ENCODE data around the gene USP47.

DNA sequence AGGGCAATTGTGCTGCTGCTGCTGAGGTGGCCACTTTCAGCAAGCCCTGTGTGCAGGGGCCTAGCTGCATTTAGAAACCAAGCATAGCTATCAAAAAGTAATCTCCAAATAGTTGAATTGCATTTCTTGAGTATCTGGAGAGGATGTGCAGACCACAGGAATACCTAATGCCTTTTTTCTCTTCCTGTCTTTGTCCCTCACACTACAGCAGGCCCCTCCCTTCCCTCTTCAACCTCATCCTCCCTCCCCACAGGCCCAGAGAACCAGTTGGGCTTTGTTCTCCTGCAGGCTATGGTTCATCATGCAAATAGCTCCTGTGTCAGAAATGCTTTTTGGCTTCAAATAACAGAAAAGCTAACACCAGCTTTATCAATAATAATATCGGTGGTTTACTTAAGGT, 118.9 kb downstream of the USP47 start:
- TF ChIP-seq SP1 (IDR thresholded peaks at IDR 0.05), result no peak
- TF ChIP-seq CTBP1 (IDR thresholded peaks at IDR 0.05; ENCODE audit: borderline replicate concordance), result no peak
- TF ChIP-seq FOXM1 (IDR thresholded peaks at IDR 0.05; ENCODE audit: borderline replicate concordance), result no peak
- TF ChIP-seq FOXA1 (IDR thresholded peaks at IDR 0.05), result no peak
- TF ChIP-seq L3MBTL2 (conservative IDR thresholded peaks at IDR 0.05), result no peak
- no peak for TF ChIP-seq BHLHE40 (IDR thresholded peaks at IDR 0.05; ENCODE audit: borderline replicate concordance)
- no peak for TF ChIP-seq NFRKB (IDR thresholded peaks at IDR 0.05)
- no peak for TF ChIP-seq SUZ12 (IDR thresholded peaks at IDR 0.05)
- TF ChIP-seq PKNOX1 (IDR thresholded peaks at IDR 0.05), result no peak
- TF ChIP-seq TARDBP (IDR thresholded peaks at IDR 0.05), result no peak
